ENCODE data around the gene TMEM63C.

The TMEM63C gene

DNA sequence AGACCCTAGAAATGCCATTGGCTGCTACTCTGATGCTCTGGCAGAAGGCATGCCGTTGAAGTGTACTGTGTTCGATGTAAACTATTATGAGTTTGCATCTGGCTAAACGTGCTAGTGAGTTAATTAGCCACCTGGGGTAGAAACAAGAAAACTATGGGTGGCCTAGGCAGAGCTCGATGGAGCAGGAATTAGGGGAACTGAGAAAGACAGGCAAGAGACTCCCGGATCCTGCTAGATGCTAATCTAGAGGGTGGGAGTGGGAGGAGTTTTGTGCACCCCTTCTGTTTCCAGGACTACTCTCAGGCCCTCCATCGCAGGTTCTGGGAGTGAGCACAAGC, 32.0 kb downstream of the TMEM63C start:
- no peak overlapping the region for H2AFZ ChIP-seq (ENCODE audit: low read length)
- H3K9me3 ChIP-seq (ENCODE audit: insufficient read depth, low read depth, low read length), result no peaks in the 10 kb centered on the region
- H3K79me2 ChIP-seq (ENCODE audit: insufficient read depth, low read length), result no peaks in the 10 kb centered on the region
- H3K4me3 ChIP-seq (ENCODE audit: low read length, poor library complexity, severe bottlenecking), result no peak overlapping the region
- no peak overlapping the region for H3K9ac ChIP-seq (ENCODE audit: low read depth, low read length, poor library complexity, severe bottlenecking)
- no peak overlapping the region for H3K4me2 ChIP-seq (ENCODE audit: low read depth, low read length, poor library complexity, severe bottlenecking)
- H4K20me1 ChIP-seq (ENCODE audit: insufficient read depth, low read length, poor library complexity, severe bottlenecking), result no peaks in the 10 kb centered on the region
- TF ChIP-seq EZH2phosphoT487 (IDR thresholded peaks at IDR 0.05; ENCODE audit: borderline replicate concordance), result no peak
- H3K9me2 ChIP-seq (replicated peaks; ENCODE audit: low read depth, low read length), result no peaks in the 10 kb centered on the region
- H3F3A ChIP-seq (ENCODE audit: low read depth), result no peaks in the 10 kb centered on the region
- H3K36me3 ChIP-seq (ENCODE audit: insufficient read depth, low read length), result no peaks in the 10 kb centered on the region
- H3K27me3 ChIP-seq (ENCODE audit: insufficient read depth, low read length, poor library complexity, severe bottlenecking), result no peaks in the 10 kb centered on the region
- no peaks in the 10 kb centered on the region for H3K4me1 ChIP-seq (ENCODE audit: insufficient read depth, low read length, poor library complexity, severe bottlenecking)

DNA sequence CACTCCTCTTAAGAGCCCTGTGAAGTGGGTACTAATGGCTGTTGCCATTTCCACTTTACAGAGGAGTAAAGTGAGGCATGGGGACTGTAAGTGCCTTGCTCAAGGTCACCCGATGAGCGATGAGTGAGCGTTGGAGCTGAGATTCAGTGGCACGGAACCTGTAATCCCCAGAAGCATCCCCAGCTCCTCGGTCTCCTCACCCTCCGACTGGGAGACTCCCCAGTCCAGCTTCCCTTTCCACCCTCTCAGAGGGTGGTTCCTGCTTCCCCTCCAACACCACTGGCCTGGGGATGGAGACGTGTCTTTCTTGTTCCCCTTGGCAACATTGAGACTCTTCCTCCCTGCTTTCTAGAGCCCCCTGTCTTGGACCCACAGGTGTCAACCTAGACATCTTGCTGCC, 32.6 kb downstream of the TMEM63C start:
- H3K79me2 ChIP-seq (ENCODE audit: insufficient read depth, low read length), result no peaks in the 10 kb centered on the region
- no peaks in the 10 kb centered on the region for H3K27me3 ChIP-seq (ENCODE audit: insufficient read depth, low read length, poor library complexity, severe bottlenecking)
- no peak overlapping the region for H3K4me2 ChIP-seq (ENCODE audit: low read depth, low read length, poor library complexity, severe bottlenecking)
- H3K9me3 ChIP-seq (ENCODE audit: insufficient read depth, low read depth, low read length), result no peaks in the 10 kb centered on the region
- H3K36me3 ChIP-seq (ENCODE audit: insufficient read depth, low read length), result no peaks in the 10 kb centered on the region
- H4K20me1 ChIP-seq (ENCODE audit: insufficient read depth, low read length, poor library complexity, severe bottlenecking), result no peaks in the 10 kb centered on the region
- H3K9me2 ChIP-seq (replicated peaks; ENCODE audit: low read depth, low read length), result no peaks in the 10 kb centered on the region
- TF ChIP-seq, protein P1, sequence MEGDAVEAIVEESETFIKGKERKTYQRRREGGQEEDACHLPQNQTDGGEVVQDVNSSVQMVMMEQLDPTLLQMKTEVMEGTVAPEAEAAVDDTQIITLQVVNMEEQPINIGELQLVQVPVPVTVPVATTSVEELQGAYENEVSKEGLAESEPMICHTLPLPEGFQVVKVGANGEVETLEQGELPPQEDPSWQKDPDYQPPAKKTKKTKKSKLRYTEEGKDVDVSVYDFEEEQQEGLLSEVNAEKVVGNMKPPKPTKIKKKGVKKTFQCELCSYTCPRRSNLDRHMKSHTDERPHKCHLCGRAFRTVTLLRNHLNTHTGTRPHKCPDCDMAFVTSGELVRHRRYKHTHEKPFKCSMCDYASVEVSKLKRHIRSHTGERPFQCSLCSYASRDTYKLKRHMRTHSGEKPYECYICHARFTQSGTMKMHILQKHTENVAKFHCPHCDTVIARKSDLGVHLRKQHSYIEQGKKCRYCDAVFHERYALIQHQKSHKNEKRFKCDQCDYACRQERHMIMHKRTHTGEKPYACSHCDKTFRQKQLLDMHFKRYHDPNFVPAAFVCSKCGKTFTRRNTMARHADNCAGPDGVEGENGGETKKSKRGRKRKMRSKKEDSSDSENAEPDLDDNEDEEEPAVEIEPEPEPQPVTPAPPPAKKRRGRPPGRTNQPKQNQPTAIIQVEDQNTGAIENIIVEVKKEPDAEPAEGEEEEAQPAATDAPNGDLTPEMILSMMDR (conservative IDR thresholded peaks at IDR 0.05; ENCODE audit: low read length), result no peak
- no peak for TF ChIP-seq EZH2phosphoT487 (IDR thresholded peaks at IDR 0.05; ENCODE audit: borderline replicate concordance)
- H3K4me1 ChIP-seq (ENCODE audit: insufficient read depth, low read length, poor library complexity, severe bottlenecking), result no peaks in the 10 kb centered on the region
- H3K4me3 ChIP-seq (ENCODE audit: low read length, poor library complexity, severe bottlenecking), result no peak overlapping the region
- H3K9ac ChIP-seq (ENCODE audit: low read depth, low read length, poor library complexity, severe bottlenecking), result no peak overlapping the region
- no peak overlapping the region for H2AFZ ChIP-seq (ENCODE audit: low read length)
- no peaks in the 10 kb centered on the region for H3F3A ChIP-seq (ENCODE audit: low read depth)

DNA sequence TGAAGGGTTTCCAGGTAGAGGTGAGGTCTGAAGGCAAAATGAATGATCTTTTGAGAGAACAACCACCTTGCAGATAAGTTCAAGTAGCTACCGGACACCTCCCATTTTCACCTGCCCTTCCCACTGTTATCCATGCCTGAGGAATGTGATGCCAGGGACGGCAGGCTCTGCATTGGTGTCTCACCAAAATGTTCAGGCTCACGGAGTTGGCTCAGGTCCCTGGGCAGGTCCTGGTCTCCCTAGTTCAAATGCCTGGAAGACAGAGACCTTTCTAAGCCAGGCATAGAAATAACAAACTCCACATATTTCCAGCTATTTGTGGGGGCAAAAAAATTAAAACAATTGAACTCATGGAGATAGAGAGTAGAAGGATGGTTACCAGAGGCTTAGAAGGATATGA, 36.0 kb downstream of the TMEM63C start:
- Histone ChIP-seq H3K9me2 (replicated peaks; ENCODE audit: low read depth, low read length) (no peaks in the 10 kb centered on the region), H3K79me2 (ENCODE audit: insufficient read depth, low read length) (no peaks in the 10 kb centered on the region), H3K9ac (ENCODE audit: low read depth, low read length, poor library complexity, severe bottlenecking) (no peak overlapping the region), H3K36me3 (ENCODE audit: insufficient read depth, low read length) (no peaks in the 10 kb centered on the region), H3K4me1 (ENCODE audit: insufficient read depth, low read length, poor library complexity, severe bottlenecking) (no peaks in the 10 kb centered on the region), H2AFZ (ENCODE audit: low read length) (no peak overlapping the region), H3K4me2 (ENCODE audit: low read depth, low read length, poor library complexity, severe bottlenecking) (no peak overlapping the region), H3F3A (ENCODE audit: low read depth) (no peaks in the 10 kb centered on the region), H3K4me3 (ENCODE audit: low read length, poor library complexity, severe bottlenecking) (no peak overlapping the region), H3K27me3 (ENCODE audit: insufficient read depth, low read length, poor library complexity, severe bottlenecking) (no peaks in the 10 kb centered on the region), H4K20me1 (ENCODE audit: insufficient read depth, low read length, poor library complexity, severe bottlenecking) (no peaks in the 10 kb centered on the region), H3K9me3 (ENCODE audit: insufficient read depth, low read depth, low read length) (no peaks in the 10 kb centered on the region)
- TF ChIP-seq EZH2phosphoT487 (IDR thresholded peaks at IDR 0.05; ENCODE audit: borderline replicate concordance), result no peak
- TF ChIP-seq, protein P1 (conservative IDR thresholded peaks at IDR 0.05; ENCODE audit: low read length), result no peak

DNA sequence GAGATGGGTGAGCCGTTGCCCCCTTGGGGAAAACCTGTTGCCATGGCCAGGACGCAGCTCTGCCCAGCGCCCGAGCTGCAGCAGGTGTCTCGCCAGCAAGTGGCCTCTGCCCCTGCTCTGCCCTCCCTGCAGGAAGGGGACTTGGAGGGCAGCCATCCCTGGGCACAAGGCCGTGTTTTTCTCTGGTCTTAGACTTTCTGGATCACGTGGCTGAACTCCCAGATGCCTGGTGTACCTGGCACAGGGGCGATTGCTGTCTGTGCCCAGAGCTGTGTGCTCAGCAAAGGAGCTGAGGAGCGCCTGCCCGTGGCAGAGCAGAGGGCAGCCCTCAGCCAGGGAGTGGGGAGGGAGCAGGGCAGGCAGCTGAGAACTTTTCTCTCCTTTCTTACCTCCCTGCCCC, 38.0 kb downstream of the TMEM63C start:
- H3K36me3 ChIP-seq (ENCODE audit: insufficient read depth, low read length), result no peaks in the 10 kb centered on the region
- H3K4me2 ChIP-seq (ENCODE audit: low read depth, low read length, poor library complexity, severe bottlenecking), result no peak overlapping the region
- no peak overlapping the region for H3K9ac ChIP-seq (ENCODE audit: low read depth, low read length, poor library complexity, severe bottlenecking)
- no peaks in the 10 kb centered on the region for H3K79me2 ChIP-seq (ENCODE audit: insufficient read depth, low read length)
- no peaks in the 10 kb centered on the region for H3K27me3 ChIP-seq (ENCODE audit: insufficient read depth, low read length, poor library complexity, severe bottlenecking)
- H3K4me3 ChIP-seq (ENCODE audit: low read length, poor library complexity, severe bottlenecking), result no peak overlapping the region
- TF ChIP-seq, protein P1 (conservative IDR thresholded peaks at IDR 0.05; ENCODE audit: low read length), result no peak
- TF ChIP-seq EZH2phosphoT487 (IDR thresholded peaks at IDR 0.05; ENCODE audit: borderline replicate concordance), result no peak
- H3K9me3 ChIP-seq (ENCODE audit: insufficient read depth, low read depth, low read length), result no peaks in the 10 kb centered on the region
- H3K9me2 ChIP-seq (replicated peaks; ENCODE audit: low read depth, low read length), result no peaks in the 10 kb centered on the region
- no peaks in the 10 kb centered on the region for H3F3A ChIP-seq (ENCODE audit: low read depth)
- H4K20me1 ChIP-seq (ENCODE audit: insufficient read depth, low read length, poor library complexity, severe bottlenecking), result no peaks in the 10 kb centered on the region
- no peak overlapping the region for H2AFZ ChIP-seq (ENCODE audit: low read length)
- no peaks in the 10 kb centered on the region for H3K4me1 ChIP-seq (ENCODE audit: insufficient read depth, low read length, poor library complexity, severe bottlenecking)
